GM12864 (cell line): ENCODE measurements around the gene ZNF83.
A peak's percentile ranks its signal among the peaks of the same experiment; 100 is the strongest.
"Not testable (repeated sequence)": the region's sequence is repeated elsewhere in the genome, so short reads cannot be mapped to it uniquely, and the experiment has no call there.

Experiments used
- DNase-seq: peaks from one replicate; pipeline ENCODE4 v3.0.0-alpha.2; 2011; ENCODE audit warnings: low read depth
- H3K4me3 ChIP-seq: 2 replicates; pipeline ENCODE4 v1.5.1; 2011; ENCODE audit warnings: mild to moderate bottlenecking, low read depth, low read length, control low read depth
- CTCF ChIP-seq: IDR thresholded peaks from 2 replicates; pipeline ENCODE4 v1.5.1; 2011; ENCODE audit warnings: low read depth, mild to moderate bottlenecking, moderate library complexity, low read length, control low read depth, inconsistent platforms; ENCODE audit errors: missing control alignments

ZNF83 gene

GRCh38 chr19:52640916-52641315 is 2.8 kb upstream of the ZNF83 start:
- DNase-seq: no peak
- H3K4me3 ChIP-seq: no peak overlapping the region
- TF ChIP-seq CTCF: no peak

GRCh38 chr19:52639996-52640395 is 1.8 kb upstream of the ZNF83 start:
- DNase-seq: no peak
- no peak for TF ChIP-seq CTCF

GRCh38 chr19:52638601-52639000 is 446 bp upstream of the ZNF83 start:
- no peak for TF ChIP-seq CTCF
- no peak for DNase-seq
- peak overlapping the region; percentile 23 for H3K4me3 ChIP-seq

More at GRCh38 chr19:52639996-52640395, 1.8 kb upstream of the ZNF83 start:
- H3K4me3 ChIP-seq: no peak overlapping the region

- no peak overlapping the region for H3K4me3 ChIP-seq
- DNase-seq: no peak
- TF ChIP-seq CTCF: no peak
Observed at GRCh38 chr19:52635786-52636570, 2.2 kb downstream of the ZNF83 start.

- not testable (repeated sequence) for DNase-seq, H3K4me3 ChIP-seq
Observed at GRCh38 chr19:52627441-52627840, 10.7 kb downstream of the ZNF83 start.

- TF ChIP-seq CTCF: no peak
- no peak for DNase-seq
- H3K4me3 ChIP-seq: no peak overlapping the region
Observed at GRCh38 chr19:52626915-52627314, 11.2 kb downstream of the ZNF83 start.

GRCh38 chr19:52622261-52622660 is 15.9 kb downstream of the ZNF83 start:
- no peak overlapping the region for H3K4me3 ChIP-seq
- TF ChIP-seq CTCF: no peak
- DNase-seq: no peak
